ENCODE measurements around the gene C14orf132.

Gene C14orf132

DNA sequence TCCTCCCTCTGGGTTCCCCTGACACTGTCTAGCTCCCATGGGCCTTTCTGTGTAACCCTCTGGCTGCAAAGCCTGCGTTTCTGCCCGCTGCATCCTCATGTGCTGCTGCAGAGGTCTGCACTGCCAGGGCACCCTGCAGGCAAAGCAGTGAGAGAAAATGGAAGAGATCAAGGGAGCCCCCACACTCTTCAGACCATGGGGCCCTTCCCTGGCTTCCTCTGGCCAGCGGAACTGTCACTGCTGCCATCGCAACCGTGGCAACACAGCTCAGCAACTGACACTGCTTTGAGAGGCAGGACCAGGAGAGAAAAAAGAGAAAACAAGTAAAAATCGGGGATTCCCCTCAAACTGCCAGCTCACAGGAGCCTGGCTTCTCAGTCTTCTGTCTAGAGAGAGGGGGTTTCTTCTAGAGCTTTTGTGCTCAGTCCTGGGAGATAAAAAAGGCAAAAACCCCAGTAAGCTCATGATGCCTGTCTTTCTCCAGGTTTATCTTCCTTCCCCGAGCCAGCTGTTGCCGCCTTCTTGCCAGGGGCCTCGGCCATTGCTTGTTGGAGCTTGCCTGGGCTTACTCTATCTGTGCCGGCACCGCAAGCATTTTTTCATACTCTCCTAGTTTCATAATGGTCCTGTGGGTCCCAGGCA lies 38.9 kb downstream of the C14orf132 start:
- no peak overlapping the region for H3K4me3 ChIP-seq (ENCODE audit: low read depth, low read length)
- POLR2A ChIA-PET = no interaction called here
- DNase-seq (ENCODE audit: low read depth, low spot score) = no peak
- CTCF ChIA-PET = interaction anchor here (0.8 to 2.8 kb wide), 4 partner anchors 8 to 80 kb away, joined by 3 to 6 read pairs (median 3); no protein-coding TSS in a partner anchor
- TF ChIP-seq, protein P1, sequence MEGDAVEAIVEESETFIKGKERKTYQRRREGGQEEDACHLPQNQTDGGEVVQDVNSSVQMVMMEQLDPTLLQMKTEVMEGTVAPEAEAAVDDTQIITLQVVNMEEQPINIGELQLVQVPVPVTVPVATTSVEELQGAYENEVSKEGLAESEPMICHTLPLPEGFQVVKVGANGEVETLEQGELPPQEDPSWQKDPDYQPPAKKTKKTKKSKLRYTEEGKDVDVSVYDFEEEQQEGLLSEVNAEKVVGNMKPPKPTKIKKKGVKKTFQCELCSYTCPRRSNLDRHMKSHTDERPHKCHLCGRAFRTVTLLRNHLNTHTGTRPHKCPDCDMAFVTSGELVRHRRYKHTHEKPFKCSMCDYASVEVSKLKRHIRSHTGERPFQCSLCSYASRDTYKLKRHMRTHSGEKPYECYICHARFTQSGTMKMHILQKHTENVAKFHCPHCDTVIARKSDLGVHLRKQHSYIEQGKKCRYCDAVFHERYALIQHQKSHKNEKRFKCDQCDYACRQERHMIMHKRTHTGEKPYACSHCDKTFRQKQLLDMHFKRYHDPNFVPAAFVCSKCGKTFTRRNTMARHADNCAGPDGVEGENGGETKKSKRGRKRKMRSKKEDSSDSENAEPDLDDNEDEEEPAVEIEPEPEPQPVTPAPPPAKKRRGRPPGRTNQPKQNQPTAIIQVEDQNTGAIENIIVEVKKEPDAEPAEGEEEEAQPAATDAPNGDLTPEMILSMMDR (IDR thresholded peaks at IDR 0.05; ENCODE audit: insufficient read depth, low read length, missing control alignments) = no peak

DNA sequence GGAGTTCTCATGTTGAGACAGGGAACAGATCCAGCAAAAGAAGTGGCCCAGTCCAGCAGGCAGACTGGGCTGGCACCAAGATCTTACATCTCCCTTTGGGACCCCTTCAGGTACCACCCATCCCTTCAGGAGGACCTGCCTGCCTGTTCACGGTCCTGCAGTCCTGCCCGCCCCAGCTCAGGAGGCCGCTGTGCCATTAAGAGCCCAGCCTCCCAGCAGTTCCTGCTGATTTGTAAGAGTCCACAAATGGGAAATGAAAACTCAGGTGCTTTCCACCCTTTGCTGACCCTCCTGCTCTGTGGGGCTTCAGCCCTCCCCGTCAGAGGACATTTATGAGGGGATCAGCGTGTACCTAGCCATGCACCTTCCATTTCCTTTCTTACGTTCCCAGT lies 39.5 kb downstream of the C14orf132 start:
- TF ChIP-seq, protein P1 (IDR thresholded peaks at IDR 0.05; ENCODE audit: insufficient read depth, low read length, missing control alignments) = no peak
- no peak for DNase-seq (ENCODE audit: low read depth, low spot score)
- no peak overlapping the region for H3K4me3 ChIP-seq (ENCODE audit: low read depth, low read length)
- ChIA-PET POLR2A (no interaction called here), CTCF (interaction anchor here (1.2 to 2.8 kb wide), 2 partner anchors 8 to 80 kb away, joined by 3 to 6 read pairs; no protein-coding TSS in a partner anchor)

DNA sequence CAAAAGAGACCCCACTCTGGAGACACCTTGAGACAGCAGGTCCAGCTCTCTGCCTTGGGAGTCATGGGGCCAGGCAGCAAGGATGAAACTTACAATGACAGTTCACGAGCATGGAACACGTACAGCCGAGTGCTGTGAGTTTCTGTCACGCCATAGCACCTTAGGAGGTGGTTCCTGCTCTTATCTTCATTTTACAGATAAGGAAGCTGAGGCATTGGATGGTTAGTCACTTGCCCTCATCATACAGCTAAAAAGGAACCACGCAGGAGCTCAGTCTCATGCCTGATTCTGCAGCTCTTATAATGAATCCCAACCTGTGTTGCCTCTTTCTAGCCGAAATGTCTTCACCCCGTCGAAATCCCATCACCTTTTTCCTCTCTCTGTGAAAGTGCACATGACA lies 39.9 kb downstream of the C14orf132 start:
- TF ChIP-seq, protein P1 (IDR thresholded peaks at IDR 0.05; ENCODE audit: insufficient read depth, low read length, missing control alignments) = no peak
- ChIA-PET CTCF (interaction anchor here (1.2 to 2.8 kb wide), 2 partner anchors 9 to 81 kb away, joined by 3 to 6 read pairs; no protein-coding TSS in a partner anchor), POLR2A (no interaction called here)
- no peak for DNase-seq (ENCODE audit: low read depth, low spot score)
- H3K4me3 ChIP-seq (ENCODE audit: low read depth, low read length) = no peak overlapping the region

DNA sequence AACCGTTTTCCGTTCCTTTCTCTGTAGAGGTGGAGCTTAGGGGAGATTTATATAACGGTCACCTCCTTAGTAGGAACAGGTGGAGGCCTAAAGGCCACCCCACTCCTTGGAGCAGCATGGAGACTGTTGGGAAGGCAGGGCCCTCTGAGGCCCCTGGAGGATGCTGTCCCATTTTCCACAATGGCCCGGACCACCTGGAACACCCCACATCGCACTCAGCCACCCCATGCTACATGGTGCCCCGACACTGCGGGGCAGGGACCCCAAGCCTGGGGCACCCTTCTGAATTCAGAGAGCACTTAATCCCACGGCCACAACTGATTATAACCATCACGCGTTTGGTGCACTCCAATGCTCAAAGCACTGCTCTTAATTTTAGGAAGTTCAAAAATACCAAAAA lies 41.4 kb downstream of the C14orf132 start:
- ChIA-PET CTCF (no interaction called here), POLR2A (no interaction called here)
- H3K4me3 ChIP-seq (ENCODE audit: low read depth, low read length) = no peak overlapping the region
- DNase-seq (ENCODE audit: low read depth, low spot score) = no peak
- TF ChIP-seq, protein P1 (IDR thresholded peaks at IDR 0.05; ENCODE audit: insufficient read depth, low read length, missing control alignments) = no peak

DNA sequence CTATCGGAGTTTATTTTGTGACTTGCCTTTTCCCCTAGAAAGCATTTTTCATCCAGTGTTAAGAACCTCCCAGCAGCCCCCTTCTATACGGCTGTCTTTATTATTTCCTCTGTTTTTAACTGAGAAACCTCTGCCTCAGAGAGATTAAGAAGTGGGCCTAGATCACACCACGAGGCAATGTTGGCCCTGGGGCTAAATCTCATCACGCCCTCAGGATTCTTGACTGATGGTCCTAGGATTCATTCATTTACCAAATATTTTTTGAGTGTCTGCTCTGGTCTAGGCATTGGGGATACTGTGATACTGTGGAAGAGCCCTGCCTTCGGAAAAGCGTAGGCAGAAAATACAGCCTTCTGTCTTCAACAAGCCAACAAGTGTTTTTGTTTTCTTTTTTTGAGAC lies 42.1 kb downstream of the C14orf132 start:
- no peak for DNase-seq (ENCODE audit: low read depth, low spot score)
- no peak overlapping the region for H3K4me3 ChIP-seq (ENCODE audit: low read depth, low read length)
- ChIA-PET CTCF (interaction anchor here (1.6 kb wide), 1 partner anchor 83 kb away, joined by 11 read pairs; no protein-coding TSS in a partner anchor), POLR2A (no interaction called here)
- TF ChIP-seq, protein P1 (IDR thresholded peaks at IDR 0.05; ENCODE audit: insufficient read depth, low read length, missing control alignments) = no peak

DNA sequence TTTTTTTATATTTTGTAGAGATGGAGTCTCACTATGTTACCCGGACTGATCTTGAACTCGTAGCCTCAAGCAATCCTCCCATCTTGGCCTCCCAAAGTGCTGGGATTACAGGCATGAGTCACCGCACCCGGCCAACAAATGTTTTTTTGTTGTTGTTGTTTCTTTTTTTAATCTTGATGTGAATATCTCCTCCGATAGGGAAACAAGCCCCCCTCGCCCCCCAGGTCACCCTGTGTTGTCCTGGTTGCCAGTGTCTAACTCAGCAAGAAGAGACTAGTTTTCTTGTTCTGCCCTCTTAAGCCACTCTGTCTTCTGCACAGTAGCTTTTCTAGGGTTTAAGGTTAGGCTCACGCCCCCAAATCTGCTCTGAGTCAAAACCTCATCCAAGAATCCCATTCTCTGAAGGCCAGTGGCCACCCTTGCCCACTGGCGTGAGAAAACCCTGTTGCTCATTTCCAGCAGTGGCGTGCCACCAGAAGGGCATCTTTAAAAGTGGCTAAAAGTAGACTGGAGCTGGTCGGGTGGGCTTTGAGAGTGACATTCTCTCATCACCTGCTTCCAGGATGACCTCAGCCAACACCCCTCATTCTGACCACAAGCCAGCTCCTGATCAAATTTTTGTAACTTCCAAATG lies 42.7 kb downstream of the C14orf132 start:
- TF ChIP-seq, protein P1 (IDR thresholded peaks at IDR 0.05; ENCODE audit: insufficient read depth, low read length, missing control alignments) = no peak
- ChIA-PET POLR2A (no interaction called here), CTCF (interaction anchor here (0.9 to 1.6 kb wide), 2 partner anchors 54 to 83 kb away, joined by 3 to 11 read pairs; no protein-coding TSS in a partner anchor)
- DNase-seq (ENCODE audit: low read depth, low spot score) = no peak
- no peak overlapping the region for H3K4me3 ChIP-seq (ENCODE audit: low read depth, low read length)
